ENCODE measurements around the gene CSTPP1.

GRCh38 chr11:47121056-47121455 lies 184.5 kb downstream of the CSTPP1 start:
- TF ChIP-seq CTCF (IDR thresholded peaks at IDR 0.05) (no peak), POLR2A (IDR thresholded peaks at IDR 0.05) (no peak), EP300 (IDR thresholded peaks at IDR 0.05) (no peak)

All from stomach (tissue), 4 donors.